ENCODE results near the gene TRIM45. TPM values are rescaled to one million over a fixed set of nuclear protein-coding genes. Genes with fewer than 3 reads are reported as not detected.

Gene TRIM45
- total and polyA plus RNA-seq, 2 of the 13 experiments (the other 11 are each of a cell fraction or from before 2014, with no cell fraction given) = 1.9 to 2.3 TPM

GRCh38 chr1:117138561-117138960 lies 17.0 kb upstream of the TRIM45 start (continued):
- TF ChIP-seq MED13 (CRISPR knock-in tag; IDR thresholded peaks at IDR 0.05) (no peak), CC2D1A (CRISPR knock-in tag; IDR thresholded peaks at IDR 0.05) (no peak), SMARCC2 (IDR thresholded peaks at IDR 0.05) (no peak), RFX5 (IDR thresholded peaks at IDR 0.05; ENCODE audit: low read depth, low read length) (no peak)

DNA sequence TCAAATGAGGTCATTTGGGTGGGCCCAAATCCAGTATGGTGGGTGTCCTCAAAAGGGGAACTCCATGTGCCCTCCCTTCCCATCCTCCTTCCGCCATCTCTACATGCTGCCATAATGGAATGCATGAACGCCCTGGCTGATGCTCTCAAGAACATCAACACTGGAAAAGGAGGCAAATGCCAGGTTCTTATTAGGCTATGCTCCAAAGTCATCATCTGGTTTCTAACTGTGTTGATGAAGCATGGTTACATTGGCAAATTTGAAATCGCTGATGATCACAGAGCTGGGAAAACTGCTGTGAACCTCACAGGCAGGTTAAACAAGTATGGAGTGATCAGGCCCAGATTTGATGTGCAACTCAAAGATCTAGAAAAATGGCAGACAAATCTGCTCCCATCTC lies 16.6 kb upstream of the TRIM45 start:
- no peak for ATAC-seq
- ChIA-PET POLR2A (no interaction called here), CTCF (ENCODE audit: low intra/inter-chr PET ratio, low total read pairs) (no interaction called here)
- no peak overlapping the region for H3K4me3 ChIP-seq (replicated peaks in 1 of 3; ENCODE audit: insufficient read depth in 1 of 3, low read depth in 2 of 3, low read length in 3 of 3)
- H3K27me3 ChIP-seq (ENCODE audit: control insufficient read depth in 1 of 2, insufficient read depth in 2 of 2, low read length in 2 of 2) = no peaks in the 10 kb centered on the region
- no TSS peak for BruUV-seq (replicated peaks)
- intact Hi-C loops (cut with micrococcal nuclease; ENCODE audit: unreplicated experiment) = no loop called here
- H4K20me1 ChIP-seq (ENCODE audit: insufficient read depth, low read length) = no peaks in the 10 kb centered on the region
- no peak for FAIRE-seq
- no peaks in the 10 kb centered on the region for H3K36me3 ChIP-seq (replicated peaks in 1 of 2; ENCODE audit: control insufficient read depth in 1 of 2, insufficient read depth in 2 of 2, low read length in 2 of 2)
- H3K9me3 ChIP-seq (ENCODE audit: low read length) = no peaks in the 10 kb centered on the region
- H3K4me2 ChIP-seq (ENCODE audit: low read depth, low read length) = no peak overlapping the region
- no peak overlapping the region for H2AFZ ChIP-seq (ENCODE audit: low read length)
- H3K4me1 ChIP-seq (ENCODE audit: insufficient read depth, low read length) = no peaks in the 10 kb centered on the region
- WGBS (ENCODE audit: low lambda C conversion rate) = 38% methylated on average over 3 of the region's 3 CpGs
- no peak overlapping the region for H3K27ac ChIP-seq (ENCODE audit: extremely low read length, insufficient read depth, low read length)
- H3K9ac ChIP-seq (ENCODE audit: insufficient read depth, low read depth, low read length) = no peak overlapping the region
- no peak for DNase-seq (ENCODE audit: low spot score)
- no peaks in the 10 kb centered on the region for H3K79me2 ChIP-seq (ENCODE audit: insufficient read depth, low read length)
- in situ Hi-C loops (cut with HindIII; ENCODE audit: extremely low pct_ligation_motif_present, low pct_unique_long_range_greater_than_20kb) = loop anchor here (25.0 kb wide), 1 partner anchor 149 kb away; no protein-coding TSS in a partner anchor
- TF ChIP-seq ARNT (IDR thresholded peaks at IDR 0.05) = no peak
- TF ChIP-seq JUND (CRISPR knock-in tag; IDR thresholded peaks at IDR 0.05) = no peak
- TF ChIP-seq ZNF788 (CRISPR knock-in tag; IDR thresholded peaks at IDR 0.05; ENCODE audit: borderline replicate concordance) = no peak
- no peak for TF ChIP-seq IKZF1 (IDR thresholded peaks at IDR 0.05)
- no peak for TF ChIP-seq NFE2 (CRISPR knock-in tag; IDR thresholded peaks at IDR 0.05)
- TF ChIP-seq GFI1 (CRISPR knock-in tag; IDR thresholded peaks at IDR 0.05; ENCODE audit: borderline replicate concordance) = no peak
- TF ChIP-seq, protein P1, sequence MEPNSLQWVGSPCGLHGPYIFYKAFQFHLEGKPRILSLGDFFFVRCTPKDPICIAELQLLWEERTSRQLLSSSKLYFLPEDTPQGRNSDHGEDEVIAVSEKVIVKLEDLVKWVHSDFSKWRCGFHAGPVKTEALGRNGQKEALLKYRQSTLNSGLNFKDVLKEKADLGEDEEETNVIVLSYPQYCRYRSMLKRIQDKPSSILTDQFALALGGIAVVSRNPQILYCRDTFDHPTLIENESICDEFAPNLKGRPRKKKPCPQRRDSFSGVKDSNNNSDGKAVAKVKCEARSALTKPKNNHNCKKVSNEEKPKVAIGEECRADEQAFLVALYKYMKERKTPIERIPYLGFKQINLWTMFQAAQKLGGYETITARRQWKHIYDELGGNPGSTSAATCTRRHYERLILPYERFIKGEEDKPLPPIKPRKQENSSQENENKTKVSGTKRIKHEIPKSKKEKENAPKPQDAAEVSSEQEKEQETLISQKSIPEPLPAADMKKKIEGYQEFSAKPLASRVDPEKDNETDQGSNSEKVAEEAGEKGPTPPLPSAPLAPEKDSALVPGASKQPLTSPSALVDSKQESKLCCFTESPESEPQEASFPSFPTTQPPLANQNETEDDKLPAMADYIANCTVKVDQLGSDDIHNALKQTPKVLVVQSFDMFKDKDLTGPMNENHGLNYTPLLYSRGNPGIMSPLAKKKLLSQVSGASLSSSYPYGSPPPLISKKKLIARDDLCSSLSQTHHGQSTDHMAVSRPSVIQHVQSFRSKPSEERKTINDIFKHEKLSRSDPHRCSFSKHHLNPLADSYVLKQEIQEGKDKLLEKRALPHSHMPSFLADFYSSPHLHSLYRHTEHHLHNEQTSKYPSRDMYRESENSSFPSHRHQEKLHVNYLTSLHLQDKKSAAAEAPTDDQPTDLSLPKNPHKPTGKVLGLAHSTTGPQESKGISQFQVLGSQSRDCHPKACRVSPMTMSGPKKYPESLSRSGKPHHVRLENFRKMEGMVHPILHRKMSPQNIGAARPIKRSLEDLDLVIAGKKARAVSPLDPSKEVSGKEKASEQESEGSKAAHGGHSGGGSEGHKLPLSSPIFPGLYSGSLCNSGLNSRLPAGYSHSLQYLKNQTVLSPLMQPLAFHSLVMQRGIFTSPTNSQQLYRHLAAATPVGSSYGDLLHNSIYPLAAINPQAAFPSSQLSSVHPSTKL (CRISPR knock-in tag; IDR thresholded peaks at IDR 0.05) = no peak
- no peak for TF ChIP-seq DR1 (CRISPR knock-in tag; IDR thresholded peaks at IDR 0.05)
- TF ChIP-seq TGIF2 (CRISPR knock-in tag; IDR thresholded peaks at IDR 0.05) = no peak
- TF ChIP-seq HNRNPL (IDR thresholded peaks at IDR 0.05; ENCODE audit: low read depth, low read length) = no peak
- no peak for TF ChIP-seq NFAT5 (CRISPR knock-in tag; IDR thresholded peaks at IDR 0.05)
- TF ChIP-seq MBNL3 (CRISPR knock-in tag; conservative IDR thresholded peaks at IDR 0.05) = no peak
- TF ChIP-seq ZNF451 (CRISPR knock-in tag; IDR thresholded peaks at IDR 0.05) = no peak
- TF ChIP-seq AHR (CRISPR knock-in tag; IDR thresholded peaks at IDR 0.05) = no peak
- no peak for TF ChIP-seq BCL6 (CRISPR knock-in tag; IDR thresholded peaks at IDR 0.05)

All from HepG2 (cell line).